GM18909 (cell line): ENCODE results near the gene SERPINB10.
A peak's percentile ranks its signal among the peaks of the same experiment; 100 is the strongest.

ENCODE experiments used
- ATAC-seq: cut with Tn5 transposase; IDR thresholded peaks from one replicate; pipeline ENCODE4 v1.9.1; 2021; ENCODE audit warnings: mild to moderate bottlenecking; ENCODE audit not compliant: unreplicated experiment, poor library complexity

SERPINB10 gene

GRCh38 chr18:63907664-63908063 lies at the start of gene SERPINB10:
SERPINB10 (plus strand) TSS chr18:63907958; CDS start chr18:63915511, 7,553 bp downstream.
- peak; percentile 66 for ATAC-seq

- no peak for ATAC-seq
Observed at GRCh38 chr18:63858456-63858855, 49.3 kb upstream of the SERPINB10 start.

- ATAC-seq, result no peak
Observed at GRCh38 chr18:63859781-63860475, 47.8 kb upstream of the SERPINB10 start.

- ATAC-seq, result no peak
Observed at GRCh38 chr18:63860531-63860930, 47.2 kb upstream of the SERPINB10 start.

GRCh38 chr18:63867368-63868125 lies 40.2 kb upstream of the SERPINB10 start:
- ATAC-seq, result no peak

- ATAC-seq, result no peak
Observed at GRCh38 chr18:63868546-63868945, 39.2 kb upstream of the SERPINB10 start.

- no peak for ATAC-seq
Observed at GRCh38 chr18:63869374-63869773, 38.4 kb upstream of the SERPINB10 start.

GRCh38 chr18:63869851-63870250 lies 37.9 kb upstream of the SERPINB10 start:
- ATAC-seq, result no peak

GRCh38 chr18:63871836-63872235 lies 35.9 kb upstream of the SERPINB10 start:
- ATAC-seq, result no peak

GRCh38 chr18:63872586-63872985 lies 35.2 kb upstream of the SERPINB10 start:
- ATAC-seq, result no peak

GRCh38 chr18:63878343-63878742 lies 29.4 kb upstream of the SERPINB10 start:
- ATAC-seq, result no peak

GRCh38 chr18:63878925-63879324 lies 28.8 kb upstream of the SERPINB10 start:
- no peak for ATAC-seq

- ATAC-seq, result no peak
Observed at GRCh38 chr18:63879709-63880108, 28.0 kb upstream of the SERPINB10 start.

- ATAC-seq, result no peak
Observed at GRCh38 chr18:63881851-63882250, 25.9 kb upstream of the SERPINB10 start.

GRCh38 chr18:63882333-63883141 lies 25.2 kb upstream of the SERPINB10 start:
- ATAC-seq, result no peak

GRCh38 chr18:63883617-63884016 lies 24.1 kb upstream of the SERPINB10 start:
- ATAC-seq, result no peak

- no peak for ATAC-seq
Observed at GRCh38 chr18:63887424-63887823, 20.3 kb upstream of the SERPINB10 start, which contains the start of gene SERPINB2. SERPINB2 (plus strand) TSS chr18:63887705; CDS start chr18:63891445, 3,740 bp downstream.

GRCh38 chr18:63888470-63889190 lies 19.1 kb upstream of the SERPINB10 start:
- no peak for ATAC-seq

GRCh38 chr18:63889626-63890025 lies 18.1 kb upstream of the SERPINB10 start:
- no peak for ATAC-seq
